ENCODE results near the gene ATF7IP2.

DNA sequence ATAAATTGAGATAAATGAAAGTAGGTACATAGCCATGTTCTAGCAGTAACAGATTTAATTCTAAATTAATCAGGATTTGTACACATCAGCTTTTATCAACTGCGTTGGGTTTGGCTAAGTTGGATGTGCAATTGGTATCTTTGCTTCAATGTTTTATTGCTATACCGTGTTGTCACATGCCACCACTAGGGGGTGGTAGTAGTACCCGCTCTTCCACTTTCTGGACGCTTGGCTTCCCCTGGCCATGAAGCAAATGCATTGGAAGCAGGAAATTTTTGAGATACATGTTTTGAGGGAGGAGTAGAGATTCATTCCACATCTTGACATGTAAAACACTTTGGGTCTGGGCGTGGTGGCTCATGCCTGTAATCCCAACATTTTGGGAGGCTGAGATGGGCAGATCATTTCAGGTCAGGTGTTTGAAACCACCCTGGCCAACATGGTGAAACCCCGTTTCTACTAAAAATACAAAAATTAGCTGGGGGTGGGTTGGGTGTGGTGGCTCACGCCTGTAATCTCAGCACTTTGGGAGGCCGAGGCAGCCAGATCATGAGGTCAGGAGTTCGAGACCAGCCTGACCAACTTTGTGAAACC is 135.9 kb downstream of the ATF7IP2 start:
- TF ChIP-seq, protein P1, sequence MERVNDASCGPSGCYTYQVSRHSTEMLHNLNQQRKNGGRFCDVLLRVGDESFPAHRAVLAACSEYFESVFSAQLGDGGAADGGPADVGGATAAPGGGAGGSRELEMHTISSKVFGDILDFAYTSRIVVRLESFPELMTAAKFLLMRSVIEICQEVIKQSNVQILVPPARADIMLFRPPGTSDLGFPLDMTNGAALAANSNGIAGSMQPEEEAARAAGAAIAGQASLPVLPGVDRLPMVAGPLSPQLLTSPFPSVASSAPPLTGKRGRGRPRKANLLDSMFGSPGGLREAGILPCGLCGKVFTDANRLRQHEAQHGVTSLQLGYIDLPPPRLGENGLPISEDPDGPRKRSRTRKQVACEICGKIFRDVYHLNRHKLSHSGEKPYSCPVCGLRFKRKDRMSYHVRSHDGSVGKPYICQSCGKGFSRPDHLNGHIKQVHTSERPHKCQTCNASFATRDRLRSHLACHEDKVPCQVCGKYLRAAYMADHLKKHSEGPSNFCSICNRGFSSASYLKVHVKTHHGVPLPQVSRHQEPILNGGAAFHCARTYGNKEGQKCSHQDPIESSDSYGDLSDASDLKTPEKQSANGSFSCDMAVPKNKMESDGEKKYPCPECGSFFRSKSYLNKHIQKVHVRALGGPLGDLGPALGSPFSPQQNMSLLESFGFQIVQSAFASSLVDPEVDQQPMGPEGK (CRISPR knock-in tag; IDR thresholded peaks at IDR 0.05; ENCODE audit: borderline replicate concordance), result no peak
- TF ChIP-seq, protein P2, sequence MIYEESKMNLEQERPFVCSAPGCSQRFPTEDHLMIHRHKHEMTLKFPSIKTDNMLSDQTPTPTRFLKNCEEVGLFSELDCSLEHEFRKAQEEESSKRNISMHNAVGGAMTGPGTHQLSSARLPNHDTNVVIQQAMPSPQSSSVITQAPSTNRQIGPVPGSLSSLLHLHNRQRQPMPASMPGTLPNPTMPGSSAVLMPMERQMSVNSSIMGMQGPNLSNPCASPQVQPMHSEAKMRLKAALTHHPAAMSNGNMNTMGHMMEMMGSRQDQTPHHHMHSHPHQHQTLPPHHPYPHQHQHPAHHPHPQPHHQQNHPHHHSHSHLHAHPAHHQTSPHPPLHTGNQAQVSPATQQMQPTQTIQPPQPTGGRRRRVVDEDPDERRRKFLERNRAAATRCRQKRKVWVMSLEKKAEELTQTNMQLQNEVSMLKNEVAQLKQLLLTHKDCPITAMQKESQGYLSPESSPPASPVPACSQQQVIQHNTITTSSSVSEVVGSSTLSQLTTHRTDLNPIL (CRISPR knock-in tag; IDR thresholded peaks at IDR 0.05; ENCODE audit: low read depth), result no peak
- no peak for TF ChIP-seq ISL1 (CRISPR knock-in tag; IDR thresholded peaks at IDR 0.05)
- no peak for TF ChIP-seq ESRRG (CRISPR knock-in tag; IDR thresholded peaks at IDR 0.05)
- TF ChIP-seq ARNTL (CRISPR knock-in tag; IDR thresholded peaks at IDR 0.05; ENCODE audit: borderline replicate concordance, low read depth), result no peak
- TF ChIP-seq, protein P3, sequence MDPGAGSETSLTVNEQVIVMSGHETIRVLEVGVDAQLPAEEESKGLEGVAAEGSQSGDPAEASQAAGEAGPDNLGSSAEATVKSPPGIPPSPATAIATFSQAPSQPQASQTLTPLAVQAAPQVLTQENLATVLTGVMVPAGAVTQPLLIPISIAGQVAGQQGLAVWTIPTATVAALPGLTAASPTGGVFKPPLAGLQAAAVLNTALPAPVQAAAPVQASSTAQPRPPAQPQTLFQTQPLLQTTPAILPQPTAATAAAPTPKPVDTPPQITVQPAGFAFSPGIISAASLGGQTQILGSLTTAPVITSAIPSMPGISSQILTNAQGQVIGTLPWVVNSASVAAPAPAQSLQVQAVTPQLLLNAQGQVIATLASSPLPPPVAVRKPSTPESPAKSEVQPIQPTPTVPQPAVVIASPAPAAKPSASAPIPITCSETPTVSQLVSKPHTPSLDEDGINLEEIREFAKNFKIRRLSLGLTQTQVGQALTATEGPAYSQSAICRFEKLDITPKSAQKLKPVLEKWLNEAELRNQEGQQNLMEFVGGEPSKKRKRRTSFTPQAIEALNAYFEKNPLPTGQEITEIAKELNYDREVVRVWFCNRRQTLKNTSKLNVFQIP (CRISPR knock-in tag; IDR thresholded peaks at IDR 0.05; ENCODE audit: borderline replicate concordance, low read depth), result no peak
